NCI-H2029 (cell line): ENCODE data around the gene TRIM67.
"Not testable (repeated sequence)": the region's sequence is repeated elsewhere in the genome, so short reads cannot be mapped to it uniquely, and the experiment has no call there.

Source experiments
- DNase-seq: peaks from one replicate; lab custom pipeline; 2025; lab: John Stamatoyannopoulos, UW

TRIM67 gene

DNA sequence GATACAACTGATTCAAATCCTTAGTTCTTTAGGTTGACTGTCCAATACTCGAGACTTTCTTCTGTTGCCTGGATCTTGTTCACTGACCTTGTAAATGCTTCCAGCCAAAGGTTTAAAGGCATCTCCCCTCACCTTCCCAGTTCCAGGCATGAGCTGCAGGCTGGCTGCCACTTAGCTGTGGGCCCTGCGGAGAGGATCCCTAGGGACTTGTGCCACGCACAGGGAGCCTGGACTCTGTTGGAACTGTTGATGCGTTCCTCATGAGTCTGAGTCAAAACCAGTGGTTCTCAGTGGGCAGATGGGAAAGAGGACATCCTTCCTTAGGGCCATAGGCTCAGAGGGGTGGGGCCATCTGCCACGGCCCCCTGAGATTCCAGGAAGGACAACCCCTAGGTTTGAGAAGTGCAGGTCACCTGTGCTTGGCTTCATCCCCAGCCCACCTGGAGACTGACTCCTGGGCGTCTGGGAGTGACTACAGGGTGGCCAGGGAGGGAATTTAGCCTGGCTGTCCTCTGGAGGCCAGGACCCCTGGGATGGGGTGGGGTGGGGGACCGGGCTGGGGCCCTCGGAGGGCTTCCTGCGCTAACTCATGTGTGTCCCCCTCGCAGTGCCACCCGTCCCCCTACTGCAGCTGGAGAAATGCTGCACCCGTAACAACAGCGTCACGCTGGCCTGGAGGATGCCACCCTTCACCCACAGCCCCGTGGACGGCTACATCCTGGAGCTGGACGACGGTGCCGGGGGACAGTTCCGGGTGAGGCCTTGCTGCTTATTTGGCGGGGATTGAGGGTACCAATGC is 41.6 kb downstream of the TRIM67 start:
- DNase-seq, result no peak

DNA sequence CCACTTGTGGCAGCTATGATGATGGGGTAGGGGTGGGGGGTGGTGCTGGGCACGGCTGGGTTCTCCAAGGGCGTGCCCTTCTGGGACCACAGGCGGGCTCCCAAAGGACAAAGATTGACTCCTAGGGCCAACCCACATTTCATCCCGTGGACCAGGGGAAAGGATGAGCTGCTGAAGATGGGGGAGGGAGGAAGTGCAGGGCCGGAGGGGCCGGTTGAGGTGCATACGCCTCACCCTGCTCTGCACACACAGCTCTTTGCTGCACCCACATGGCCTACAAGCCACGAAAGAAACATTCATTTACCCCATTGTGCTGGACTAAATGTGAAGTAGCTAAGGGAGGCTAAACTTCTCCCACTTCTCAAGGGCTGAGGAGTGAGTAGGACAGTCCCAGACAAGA is 45.0 kb downstream of the TRIM67 start:
- DNase-seq, result no peak

GRCh38 chr1:231207437-231207836 is 45.6 kb downstream of the TRIM67 start:
- DNase-seq, result no peak

DNA sequence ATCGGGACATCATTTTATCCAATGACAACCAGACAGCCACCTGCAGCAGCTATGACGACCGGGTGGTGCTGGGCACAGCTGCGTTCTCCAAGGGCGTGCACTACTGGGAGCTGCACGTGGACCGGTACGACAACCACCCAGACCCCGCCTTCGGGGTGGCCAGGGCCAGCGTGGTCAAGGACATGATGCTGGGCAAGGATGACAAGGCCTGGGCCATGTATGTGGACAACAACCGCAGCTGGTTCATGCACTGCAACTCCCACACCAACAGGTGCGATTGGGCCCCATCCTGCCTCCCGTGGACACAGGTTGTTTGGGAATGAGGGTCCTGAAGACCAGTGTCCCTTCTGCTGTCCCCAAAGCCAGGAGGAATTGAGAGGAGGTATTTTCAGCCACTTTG is 47.1 kb downstream of the TRIM67 start:
- no peak for DNase-seq

- DNase-seq, result no peak
These were observed 47.7 kb downstream of the TRIM67 start for GRCh38 chr1:231209531-231209930.

DNA sequence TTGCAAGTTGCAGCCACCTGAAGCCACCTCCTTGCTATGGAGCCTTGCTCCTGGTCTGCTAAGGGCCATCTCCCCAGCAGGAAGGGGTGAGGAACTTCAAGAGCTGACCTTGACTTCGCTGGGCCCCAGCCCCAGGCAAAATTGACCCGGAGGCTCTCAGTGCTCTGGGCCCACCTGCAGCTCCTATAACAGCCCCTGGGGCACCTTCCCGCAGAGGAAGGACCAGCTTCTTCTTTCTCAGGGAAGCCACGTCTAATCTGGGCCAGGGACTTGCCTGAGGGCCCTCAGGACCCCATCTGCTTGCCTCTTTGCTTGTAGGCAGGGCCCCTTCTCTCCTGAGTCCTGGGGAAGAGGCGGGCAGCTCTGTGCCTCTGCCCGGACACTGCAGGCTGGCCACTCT is 48.3 kb downstream of the TRIM67 start:
- DNase-seq, result no peak

DNA sequence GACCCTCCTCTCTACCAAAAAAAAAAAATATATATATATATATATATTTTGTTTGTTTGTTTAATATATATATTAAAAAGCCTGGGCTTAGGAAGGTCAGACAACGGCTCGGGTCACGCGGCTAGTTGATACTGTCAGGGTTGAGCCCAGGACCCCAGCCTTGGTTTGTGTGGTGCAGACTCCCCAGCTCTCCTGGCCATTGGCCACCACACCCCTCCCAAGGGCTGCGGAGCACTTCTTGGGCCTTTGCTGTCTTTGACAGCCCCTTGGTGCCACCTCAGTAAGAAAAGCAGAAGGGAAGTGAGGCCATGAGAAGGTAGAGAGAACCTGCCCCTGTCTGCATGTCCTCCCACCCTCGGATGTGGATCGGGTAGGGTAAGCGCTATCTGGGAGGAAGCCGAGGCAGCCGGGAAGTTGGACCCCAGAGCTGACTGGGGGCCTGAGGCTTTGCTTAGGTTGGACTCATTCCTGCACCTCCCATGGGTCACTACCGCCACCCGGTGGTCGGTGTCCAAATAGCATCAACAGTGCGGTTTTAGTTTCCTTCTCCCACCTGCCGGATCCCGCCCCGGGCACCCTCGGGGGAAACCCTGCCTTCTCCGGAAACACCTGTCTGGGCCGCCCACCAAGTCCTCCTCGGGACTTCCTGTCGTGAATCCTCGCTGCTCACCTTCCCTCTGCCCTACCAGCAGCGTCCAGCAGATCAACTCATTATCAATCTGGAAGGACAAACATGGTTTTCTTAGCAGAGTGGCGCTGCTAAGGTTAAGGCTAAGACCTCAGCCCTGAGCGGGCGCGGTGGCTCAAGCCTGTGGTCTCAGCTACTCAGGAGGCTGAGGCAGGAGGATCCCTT is 49.4 kb downstream of the TRIM67 start:
- DNase-seq, result peak; percentile 80

- not testable (repeated sequence) for DNase-seq
These were observed 50.4 kb downstream of the TRIM67 start for GRCh38 chr1:231212301-231212700.

- DNase-seq, result no peak
These were observed 52.1 kb downstream of the TRIM67 start for GRCh38 chr1:231213831-231214573.

GRCh38 chr1:231214918-231215680 is 53.2 kb downstream of the TRIM67 start:
- no peak for DNase-seq

GRCh38 chr1:231215681-231216385 is 54.0 kb downstream of the TRIM67 start:
- no peak for DNase-seq

DNA sequence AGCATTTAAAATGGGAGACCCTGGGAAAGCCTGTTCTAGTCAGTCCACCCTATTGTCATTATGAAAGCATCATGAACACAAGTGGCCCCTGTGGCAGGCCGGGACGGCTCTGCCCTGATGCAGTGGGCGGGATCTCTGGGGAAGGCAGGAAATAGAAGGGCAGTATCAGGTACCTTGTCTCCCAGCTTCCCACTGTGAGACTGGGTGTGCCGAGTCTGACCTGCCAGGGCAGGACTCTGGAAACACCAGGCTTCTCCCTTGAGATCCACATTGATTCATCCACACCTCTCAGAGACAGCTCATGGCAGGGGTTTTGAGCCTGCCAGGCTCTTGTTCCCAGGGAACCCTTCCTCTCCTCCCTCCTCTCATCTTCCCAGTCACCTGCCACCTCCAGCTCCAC is 54.6 kb downstream of the TRIM67 start:
- peak; percentile 12 for DNase-seq

- no peak for DNase-seq
These were observed 55.2 kb downstream of the TRIM67 start for GRCh38 chr1:231217056-231217455.

- no peak for DNase-seq
These were observed 56.2 kb downstream of the TRIM67 start for GRCh38 chr1:231218078-231218477.

DNA sequence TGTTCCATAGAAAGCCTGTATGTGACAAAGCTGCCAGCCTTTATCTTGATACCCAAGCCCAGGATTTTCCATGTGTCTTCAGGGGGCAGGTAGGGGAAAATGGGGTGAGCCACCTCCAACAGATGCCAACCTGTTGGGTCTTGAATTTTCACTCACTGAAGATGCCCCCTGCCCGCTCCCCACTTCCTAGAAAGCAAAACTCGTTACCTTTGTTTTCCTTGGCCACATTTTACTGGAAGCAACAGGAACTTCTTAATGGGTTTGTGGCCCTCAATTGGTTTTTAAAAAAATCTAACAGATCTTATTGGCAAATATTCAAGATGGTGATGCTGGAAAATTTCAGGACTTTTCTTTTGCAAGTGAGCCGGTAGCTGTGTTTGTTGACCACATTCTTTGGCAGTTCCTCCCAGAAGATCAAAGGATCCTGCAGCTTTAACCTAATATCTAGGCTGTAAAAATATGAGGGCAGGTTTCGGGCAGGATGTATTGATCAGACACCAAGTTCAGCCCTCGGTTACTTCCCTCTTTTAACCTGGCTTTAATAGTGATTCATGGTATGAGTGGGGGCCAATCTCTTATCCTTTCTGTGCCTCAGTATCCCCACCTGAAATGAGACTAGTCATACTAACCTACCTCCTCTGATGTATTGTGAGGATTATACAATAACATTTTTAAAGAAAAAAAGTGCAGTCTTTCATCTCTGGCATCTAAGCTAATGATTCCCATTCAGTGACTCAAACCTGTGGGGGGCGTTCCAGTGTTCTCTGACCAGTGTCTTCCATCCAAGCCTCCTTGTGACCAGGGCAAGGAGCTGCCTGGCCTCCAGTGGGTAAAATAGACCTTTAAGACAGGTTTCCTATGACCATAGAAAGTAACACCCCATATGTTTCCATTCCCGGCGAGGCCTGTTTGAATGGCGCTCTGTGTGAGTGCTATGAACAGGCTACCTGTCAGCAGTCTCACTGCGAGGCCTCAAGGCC is 57.9 kb downstream of the TRIM67 start:
- DNase-seq, result no peak

- no peak for DNase-seq
These were observed 58.9 kb downstream of the TRIM67 start for GRCh38 chr1:231220801-231221200.

GRCh38 chr1:231226156-231226555 is 64.3 kb downstream of the TRIM67 start:
- no peak for DNase-seq

GRCh38 chr1:231231511-231231910 is 69.7 kb downstream of the TRIM67 start:
- DNase-seq, result no peak

GRCh38 chr1:231232870-231233734 is 71.2 kb downstream of the TRIM67 start:
- no peak for DNase-seq
